IMR-90 (cell line): ENCODE results near the gene BLTP1. TPM values are rescaled to one million over a fixed set of nuclear protein-coding genes. Genes with fewer than 3 reads are reported as not detected.

Source experiments
- ATAC-seq: fragments of 200-7000 bp; cut with Tn5 transposase; 2 replicates; pipeline ENCODE4 v1.9.1; 2020; ENCODE audit warnings: low read depth, mild to moderate bottlenecking, moderate library complexity
- BruUV-seq: library from RNA; stranded (reverse); fragments of 400-500 nt; replicated peaks from 2 replicates; lab custom pipeline; 2021; lab: Mats Ljungman, UMichigan
- CTCF ChIA-PET: fragments of 300-600 bp; formaldehyde crosslinking; extraction: SDS; loops from one replicate; lab custom pipeline; 2021; ENCODE audit warnings: antibody characterized with exemption; lab: Yijun Ruan, JAX
- POLR2A ChIA-PET: fragments of 300-600 bp; sonication (Branson Sonifier 250); formaldehyde crosslinking; loops from one replicate; lab custom pipeline; 2022; ENCODE audit warnings: antibody characterized with exemption; ENCODE audit not compliant: unreplicated experiment; lab: Charles Lee
- DNase-seq: peaks from one replicate; pipeline ENCODE4 v3.0.0; 2013
- H2AFZ ChIP-seq: replicated peaks from 2 replicates; pipeline ENCODE3; 2013; ENCODE audit warnings: low read length, mild to moderate bottlenecking; ENCODE audit not compliant: poor library complexity
- H2AK5ac ChIP-seq: 2 replicates; pipeline ENCODE4 v1.6.1; 2013; ENCODE audit warnings: low read depth, low read length, inconsistent platforms
- H2AK9ac ChIP-seq: replicated peaks from 2 replicates; pipeline ENCODE3; 2013; ENCODE audit warnings: mild to moderate bottlenecking, low read depth, low read length, moderate library complexity; ENCODE audit not compliant: poor library complexity
- H2BK120ac ChIP-seq: 2 replicates; pipeline ENCODE4 v1.6.1; 2013; ENCODE audit warnings: low read depth, low read length, inconsistent platforms
- H2BK15ac ChIP-seq: 3 replicates; pipeline ENCODE4 v1.6.1; 2013; ENCODE audit warnings: low read depth, low read length, inconsistent platforms
- H2BK20ac ChIP-seq: 2 replicates; pipeline ENCODE4 v1.6.1; 2013; ENCODE audit warnings: low read depth, mild to moderate bottlenecking, inconsistent platforms, low read length, moderate library complexity
- H2BK5ac ChIP-seq: 2 replicates; pipeline ENCODE4 v1.6.1; 2013; ENCODE audit warnings: mild to moderate bottlenecking, low read depth, low read length, inconsistent platforms; ENCODE audit not compliant: poor library complexity, severe bottlenecking
- H3K14ac ChIP-seq: replicated peaks from 2 replicates; pipeline ENCODE4 v1.6.1; 2013; ENCODE audit warnings: low read depth, low read length, inconsistent platforms
- H3K18ac ChIP-seq: 2 replicates; pipeline ENCODE4 v1.6.1; 2013; ENCODE audit warnings: low read depth, low read length, control low read depth
- H3K23ac ChIP-seq: 2 replicates; pipeline ENCODE4 v1.6.1; 2013; ENCODE audit warnings: low read depth, low read length, inconsistent platforms
- H3K27ac ChIP-seq: 2 replicates; pipeline ENCODE4 v1.5.1; 2013; ENCODE audit warnings: mild to moderate bottlenecking, control low read depth, low read length; ENCODE audit not compliant: insufficient read depth
- H3K27me3 ChIP-seq: 2 replicates; pipeline ENCODE4 v1.6.1; 2013; ENCODE audit warnings: low read length; ENCODE audit not compliant: control insufficient read depth, insufficient read depth
- H3K36me3 ChIP-seq: 2 replicates; pipeline ENCODE4 v1.6.1; 2013; ENCODE audit warnings: low read length, mixed read lengths; ENCODE audit not compliant: control insufficient read depth, insufficient read depth
- H3K4ac ChIP-seq: 2 replicates; pipeline ENCODE4 v1.6.1; 2013; ENCODE audit warnings: low read depth, low read length, inconsistent platforms
- H3K4me1 ChIP-seq: 2 replicates; pipeline ENCODE4 v1.6.1; 2013; ENCODE audit warnings: low read length, mixed read lengths; ENCODE audit not compliant: control insufficient read depth, insufficient read depth
- H3K4me2 ChIP-seq: 2 replicates; pipeline ENCODE4 v1.6.1; 2013; ENCODE audit warnings: low read depth, mild to moderate bottlenecking, control low read depth, low read length, moderate library complexity
- H3K4me3 ChIP-seq: 2 replicates; pipeline ENCODE4 v1.5.1; 2013; ENCODE audit warnings: low read depth, mild to moderate bottlenecking, control low read depth, low read length, moderate library complexity; ENCODE audit not compliant: insufficient read depth
- H3K56ac ChIP-seq: 2 replicates; pipeline ENCODE4 v1.6.1; 2013; ENCODE audit warnings: low read length, inconsistent platforms; ENCODE audit not compliant: insufficient read depth; ENCODE audit errors: extremely low read depth
- H3K79me1 ChIP-seq, 2 experiments: 2 replicates each; pipeline ENCODE4 v1.6.1; 2013; ENCODE audit warnings: low read length in 2 of 2, inconsistent platforms in 1 of 2, low read depth in 1 of 2
- H3K9ac ChIP-seq: 2 replicates; pipeline ENCODE4 v1.6.1; 2013; ENCODE audit warnings: low read depth, low read length, control low read depth
- H3K9me1 ChIP-seq: 2 replicates; pipeline ENCODE4 v1.6.1; 2013; ENCODE audit warnings: low read length, inconsistent platforms; ENCODE audit not compliant: insufficient read depth
- H3K9me3 ChIP-seq: 2 replicates; pipeline ENCODE4 v1.6.1; 2013; ENCODE audit warnings: low read length; ENCODE audit not compliant: control insufficient read depth, insufficient read depth
- H4K20me1 ChIP-seq: 2 replicates; pipeline ENCODE4 v1.6.1; 2013; ENCODE audit warnings: low read length, inconsistent platforms; ENCODE audit not compliant: insufficient read depth
- H4K5ac ChIP-seq: 2 replicates; pipeline ENCODE4 v1.6.1; 2013; ENCODE audit warnings: mild to moderate bottlenecking, low read depth, low read length, control low read depth
- H4K8ac ChIP-seq, 2 experiments: 2 replicates each; pipeline ENCODE4 v1.6.1; 2013; ENCODE audit warnings: low read depth in 2 of 2, low read length in 2 of 2, control low read depth in 1 of 2, inconsistent platforms in 1 of 2
- H4K91ac ChIP-seq: 2 replicates; pipeline ENCODE4 v1.6.1; 2013; ENCODE audit warnings: low read depth, low read length, inconsistent platforms; ENCODE audit not compliant: insufficient read depth
- BHLHE40 ChIP-seq: fragments of 150-350 bp; IDR thresholded peaks from 2 replicates; pipeline ENCODE4 v1.6.1; 2016; ENCODE audit warnings: mild to moderate bottlenecking, low read depth, low read length
- MAZ ChIP-seq: IDR thresholded peaks from 2 replicates; pipeline ENCODE4 v1.6.1; 2012; ENCODE audit warnings: low read depth, mild to moderate bottlenecking, low read length, improper control_type of control experiment, moderate library complexity, borderline replicate concordance
- POLR2A ChIP-seq: IDR thresholded peaks from 2 replicates; pipeline ENCODE4 v1.6.1; 2012; ENCODE audit warnings: mild to moderate bottlenecking, low read depth, low read length
- RAD21 ChIP-seq: IDR thresholded peaks from 2 replicates; pipeline ENCODE4 v1.6.1; 2012; ENCODE audit warnings: low read length, improper control_type of control experiment
- WGBS, 2 experiments: methylation state at CpG; one replicate each; pipeline versions ENCODE4 v1.1.5 to v1.1.7; 2013; ENCODE audit warnings: missing lambda C conversion rate in 2 of 2; ENCODE audit not compliant: insufficient read length in 1 of 2; ENCODE audit errors: extremely low coverage in 2 of 2; 5-methylcytosine and 5-hydroxymethylcytosine counted together
- dilution Hi-C: fragments of 300-500 bp; cut with HindIII; formaldehyde crosslinking; loops from one replicate; pipeline ENCODE4 v1.14.3; 2018; ENCODE audit warnings: low sequenced_read_pairs; ENCODE audit not compliant: unreplicated experiment
- in situ Hi-C: fragments of 300-500 bp; cut with MboI; formaldehyde crosslinking; loops from 3 replicates; pipeline ENCODE4 v1.14.3; 2019; ENCODE audit warnings: low sequenced_read_pairs, inconsistent platforms, mixed read lengths
- intact Hi-C: fragments of 100-400 bp; cut with micrococcal nuclease; formaldehyde crosslinking; loops from 2 replicates; pipeline ENCODE4 v1.10.0; 2022
- polyA plus RNA-seq, 3 experiments: library from polyadenylated mRNA; depleted of rRNA; stranded (reverse); fragments of >200 nt; gene quantifications; 2 replicates each; pipeline ENCODE4 v1.2.3, GENCODE V29; 2012; ENCODE audit warnings: low replicate concordance in 1 of 3
- total RNA-seq: library from RNA; depleted of rRNA; stranded (reverse); fragments of >200 nt; gene quantifications from 2 replicates; pipeline ENCODE4 v1.2.3, GENCODE V29; 2012

The BLTP1 gene
- total and polyA plus RNA-seq, 2 of the 4 experiments (the other 2 are of a cell fraction), result 18.9 to 92.7 TPM

- Histone ChIP-seq H3K23ac (no peak overlapping the region), H3K18ac (no peak overlapping the region), H4K91ac (no peak overlapping the region), H3K4me3 (no peak overlapping the region), H2BK5ac (no peak overlapping the region), H3K27me3 (no peaks in the 10 kb centered on the region), H2BK20ac (no peak overlapping the region), H2AK5ac (no peak overlapping the region), H4K5ac (no peak overlapping the region), H2BK15ac (no peak overlapping the region), H4K20me1 (peaks cover 10% of the 10 kb centered on the region; the same call in 1 of the 2 replicates), H3K4me1 (peaks cover 2% of the 10 kb centered on the region; the same call in 1 of the 2 replicates), H3K9ac (no peak overlapping the region), H2AK9ac (no peak overlapping the region), H3K14ac (no peak overlapping the region), H3K4ac (no peak overlapping the region), H2BK120ac (no peak overlapping the region), H3K4me2 (no peak overlapping the region), H2AFZ (no peak overlapping the region), H3K56ac (no peak overlapping the region), H3K9me1 (peaks cover 7% of the 10 kb centered on the region; the same call in 1 of the 2 replicates), H3K36me3 (no peaks in the 10 kb centered on the region), H3K79me1 (peaks cover 9 to 34% of the 10 kb centered on the region in 2 experiments; a peak in 3 of 4 replicates), H3K27ac (no peak overlapping the region), H4K8ac (no peak overlapping the region), H3K9me3 (no peaks in the 10 kb centered on the region)
- dilution Hi-C loops (no loop called here), in situ Hi-C loops (no loop called here), intact Hi-C loops (no loop called here)
- ChIA-PET POLR2A (no interaction called here), CTCF (no interaction called here)
- WGBS, 2 experiments, result no CpG with 5 or more reads among the region's 1 CpG
- BruUV-seq, result no TSS peak
- ATAC-seq, result no peak
- DNase-seq, result no peak
- TF ChIP-seq POLR2A (no peak), MAZ (no peak), BHLHE40 (no peak), RAD21 (no peak)
Measured at GRCh38 chr4:122163767-122164166, 11.6 kb downstream of the BLTP1 start.
